MM.1S (cell line): ENCODE results near the gene ADARB2.

Experiments used
- DNase-seq: peaks from one replicate; pipeline ENCODE4 v3.0.0-alpha.2; 2015
- H2AFZ ChIP-seq: fragments of 300-600 bp; sonication (generic); 2 replicates; pipeline ENCODE4 v1.6.0; 2016; ENCODE audit warnings: antibody characterized with exemption, low read length
- H3F3A ChIP-seq: fragments of 300-600 bp; sonication (generic); 2 replicates; pipeline ENCODE4 v1.6.1; 2016; ENCODE audit warnings: mild to moderate bottlenecking, antibody characterized with exemption, low read length, moderate library complexity, mixed read lengths; ENCODE audit not compliant: insufficient read depth
- H3K27ac ChIP-seq: fragments of 300-600 bp; sonication (generic); 2 replicates; pipeline ENCODE4 v1.5.1; 2016; ENCODE audit warnings: mild to moderate bottlenecking, low read length
- H3K27me3 ChIP-seq: fragments of 300-600 bp; sonication (generic); replicated peaks from 2 replicates; pipeline ENCODE4 v1.6.0; 2016; ENCODE audit warnings: low read length; ENCODE audit not compliant: insufficient read depth
- H3K36me3 ChIP-seq: fragments of 300-600 bp; sonication (generic); replicated peaks from 2 replicates; pipeline ENCODE4 v1.6.1; 2016; ENCODE audit warnings: mild to moderate bottlenecking, low read length, mixed read lengths; ENCODE audit not compliant: insufficient read depth
- H3K4me1 ChIP-seq: fragments of 300-600 bp; sonication (generic); 2 replicates; pipeline ENCODE4 v1.6.1; 2016; ENCODE audit warnings: low read length, mixed read lengths
- H3K4me2 ChIP-seq: fragments of 300-600 bp; sonication (generic); 2 replicates; pipeline ENCODE4 v1.6.0; 2016; ENCODE audit warnings: low read depth, low read length
- H3K4me3 ChIP-seq: fragments of 300-600 bp; sonication (generic); 2 replicates; pipeline ENCODE4 v1.5.1; 2016; ENCODE audit warnings: low read length, mixed read lengths
- H3K79me2 ChIP-seq: fragments of 300-600 bp; sonication (generic); 2 replicates; pipeline ENCODE4 v1.6.1; 2016; ENCODE audit warnings: mixed run types, low read length, mixed read lengths
- H3K9ac ChIP-seq: fragments of 300-600 bp; sonication (generic); 2 replicates; pipeline ENCODE4 v1.6.1; 2016; ENCODE audit warnings: low read length, mixed read lengths
- H3K9me2 ChIP-seq: fragments of 300-600 bp; sonication (generic); replicated peaks from 2 replicates; pipeline ENCODE4 v1.6.1; 2016; ENCODE audit warnings: mild to moderate bottlenecking, low read length, mixed read lengths; ENCODE audit not compliant: insufficient read depth
- H3K9me3 ChIP-seq: fragments of 300-600 bp; sonication (generic); replicated peaks from 2 replicates; pipeline ENCODE4 v1.6.1; 2016; ENCODE audit warnings: mild to moderate bottlenecking, low read length, mixed read lengths; ENCODE audit not compliant: insufficient read depth
- H4K20me1 ChIP-seq: fragments of 300-600 bp; sonication (generic); 2 replicates; pipeline ENCODE4 v1.6.1; 2016; ENCODE audit warnings: mild to moderate bottlenecking, low read length, moderate library complexity, mixed read lengths; ENCODE audit not compliant: insufficient read depth
- CTCF ChIP-seq: fragments of 300-600 bp; sonication (generic); IDR thresholded peaks from 2 replicates; pipeline ENCODE4 v1.5.1; 2016; ENCODE audit warnings: antibody characterized with exemption, low read length, mixed read lengths
- EZH2 ChIP-seq: fragments of 300-600 bp; sonication (generic); optimal IDR thresholded peaks from 2 replicates; pipeline ENCODE3; 2017; ENCODE audit warnings: low read depth, mild to moderate bottlenecking, antibody characterized with exemption, low read length, mixed read lengths
- EZH2phosphoT487 ChIP-seq: fragments of 300-600 bp; sonication (generic); IDR thresholded peaks from 2 replicates; pipeline ENCODE4 v1.6.1; 2018; ENCODE audit warnings: antibody characterized with exemption, low read length

ADARB2 gene

GRCh38 chr10:1582739-1583138, 154.6 kb downstream of the ADARB2 start:
- no peak for DNase-seq
- H3K36me3 ChIP-seq: no peaks in the 10 kb centered on the region
- no peaks in the 10 kb centered on the region for H4K20me1 ChIP-seq

GRCh38 chr10:1581189-1581588, 156.1 kb downstream of the ADARB2 start:
- no peak for TF ChIP-seq EZH2phosphoT487
- TF ChIP-seq EZH2: no peak
- TF ChIP-seq CTCF: no peak
- no peak overlapping the region for H3K9ac ChIP-seq
- no peaks in the 10 kb centered on the region for H3K27me3 ChIP-seq
- H3K4me2 ChIP-seq: no peak overlapping the region
- H3K4me1 ChIP-seq: no peaks in the 10 kb centered on the region
- H2AFZ ChIP-seq: no peak overlapping the region
- H3F3A ChIP-seq: no peaks in the 10 kb centered on the region
- no peaks in the 10 kb centered on the region for H3K79me2 ChIP-seq
- no peaks in the 10 kb centered on the region for H3K36me3 ChIP-seq
- no peaks in the 10 kb centered on the region for H4K20me1 ChIP-seq
- H3K9me3 ChIP-seq: no peaks in the 10 kb centered on the region
- no peaks in the 10 kb centered on the region for H3K9me2 ChIP-seq
- DNase-seq: no peak
- H3K4me3 ChIP-seq: no peak overlapping the region
- H3K27ac ChIP-seq: no peak overlapping the region

More at GRCh38 chr10:1582739-1583138, 154.6 kb downstream of the ADARB2 start:
- H3K9me3 ChIP-seq: no peaks in the 10 kb centered on the region
- no peak overlapping the region for H2AFZ ChIP-seq
- no peaks in the 10 kb centered on the region for H3K27me3 ChIP-seq
- no peak overlapping the region for H3K9ac ChIP-seq
- H3K4me2 ChIP-seq: no peak overlapping the region
- TF ChIP-seq EZH2phosphoT487: no peak
- no peak for TF ChIP-seq CTCF
- TF ChIP-seq EZH2: no peak
- H3K4me3 ChIP-seq: no peak overlapping the region
- no peaks in the 10 kb centered on the region for H3K4me1 ChIP-seq
- no peaks in the 10 kb centered on the region for H3K9me2 ChIP-seq
- no peak overlapping the region for H3K27ac ChIP-seq
- H3K79me2 ChIP-seq: no peaks in the 10 kb centered on the region
- no peaks in the 10 kb centered on the region for H3F3A ChIP-seq

- Histone ChIP-seq H3K9ac (no peak overlapping the region), H4K20me1 (no peaks in the 10 kb centered on the region), H3K4me1 (no peaks in the 10 kb centered on the region), H3F3A (no peaks in the 10 kb centered on the region), H3K9me2 (no peaks in the 10 kb centered on the region), H3K27me3 (no peaks in the 10 kb centered on the region), H3K9me3 (no peaks in the 10 kb centered on the region), H2AFZ (no peak overlapping the region), H3K4me3 (no peak overlapping the region), H3K79me2 (no peaks in the 10 kb centered on the region), H3K4me2 (no peak overlapping the region), H3K36me3 (no peaks in the 10 kb centered on the region), H3K27ac (no peak overlapping the region)
- no peak for DNase-seq
- no peak for TF ChIP-seq EZH2
- no peak for TF ChIP-seq CTCF
- TF ChIP-seq EZH2phosphoT487: no peak
These were observed 157.7 kb downstream of the ADARB2 start for GRCh38 chr10:1579671-1580070.

GRCh38 chr10:1579141-1579491, 158.2 kb downstream of the ADARB2 start:
- Histone ChIP-seq H3K4me1 (no peaks in the 10 kb centered on the region), H3K79me2 (no peaks in the 10 kb centered on the region), H4K20me1 (no peaks in the 10 kb centered on the region), H3K9me3 (no peaks in the 10 kb centered on the region), H3K4me2 (no peak overlapping the region), H3K4me3 (no peak overlapping the region), H3K9me2 (no peaks in the 10 kb centered on the region), H3K27ac (no peak overlapping the region), H3F3A (no peaks in the 10 kb centered on the region), H3K27me3 (no peaks in the 10 kb centered on the region), H3K36me3 (no peaks in the 10 kb centered on the region), H3K9ac (no peak overlapping the region), H2AFZ (no peak overlapping the region)
- TF ChIP-seq EZH2 (no peak), CTCF (no peak), EZH2phosphoT487 (no peak)
- no peak for DNase-seq
